GM12875 (cell line): ENCODE measurements around the gene SMARCD3.

Experiments
- H3K4me3 ChIP-seq: one replicate; pipeline ENCODE4 v1.5.1; 2011; ENCODE audit warnings: low read depth, low read length, control low read depth
- TF ChIP-seq, protein P1 (sequence below): IDR thresholded peaks from 2 replicates; pipeline ENCODE4 v1.5.1; 2011; ENCODE audit warnings: low read depth, mild to moderate bottlenecking, control low read depth, inconsistent platforms, low read length, moderate library complexity, borderline replicate concordance; ENCODE audit not compliant: insufficient read depth

The SMARCD3 gene

DNA sequence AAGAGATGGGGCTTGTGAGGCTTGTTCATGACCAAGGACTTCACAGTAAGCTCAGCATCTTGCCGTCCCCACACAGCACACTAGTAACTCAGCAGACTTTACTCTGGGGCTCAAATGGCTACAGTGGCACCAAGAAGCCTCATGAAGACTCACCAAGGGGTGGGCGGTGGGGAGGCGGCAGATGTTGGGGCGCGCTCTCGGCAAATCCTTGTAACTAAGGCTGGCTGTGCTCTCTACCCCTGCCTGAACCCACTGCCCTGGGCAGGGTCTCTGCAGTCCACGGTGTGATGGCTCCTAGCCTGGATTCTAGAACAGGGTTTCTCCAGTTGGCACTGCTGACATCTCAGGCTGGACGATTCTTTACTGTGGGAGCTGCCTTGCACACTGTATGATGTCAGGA is 12.4 kb upstream of the SMARCD3 start:
- TF ChIP-seq, protein P1, sequence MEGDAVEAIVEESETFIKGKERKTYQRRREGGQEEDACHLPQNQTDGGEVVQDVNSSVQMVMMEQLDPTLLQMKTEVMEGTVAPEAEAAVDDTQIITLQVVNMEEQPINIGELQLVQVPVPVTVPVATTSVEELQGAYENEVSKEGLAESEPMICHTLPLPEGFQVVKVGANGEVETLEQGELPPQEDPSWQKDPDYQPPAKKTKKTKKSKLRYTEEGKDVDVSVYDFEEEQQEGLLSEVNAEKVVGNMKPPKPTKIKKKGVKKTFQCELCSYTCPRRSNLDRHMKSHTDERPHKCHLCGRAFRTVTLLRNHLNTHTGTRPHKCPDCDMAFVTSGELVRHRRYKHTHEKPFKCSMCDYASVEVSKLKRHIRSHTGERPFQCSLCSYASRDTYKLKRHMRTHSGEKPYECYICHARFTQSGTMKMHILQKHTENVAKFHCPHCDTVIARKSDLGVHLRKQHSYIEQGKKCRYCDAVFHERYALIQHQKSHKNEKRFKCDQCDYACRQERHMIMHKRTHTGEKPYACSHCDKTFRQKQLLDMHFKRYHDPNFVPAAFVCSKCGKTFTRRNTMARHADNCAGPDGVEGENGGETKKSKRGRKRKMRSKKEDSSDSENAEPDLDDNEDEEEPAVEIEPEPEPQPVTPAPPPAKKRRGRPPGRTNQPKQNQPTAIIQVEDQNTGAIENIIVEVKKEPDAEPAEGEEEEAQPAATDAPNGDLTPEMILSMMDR = no peak
- H3K4me3 ChIP-seq = no peak overlapping the region

DNA sequence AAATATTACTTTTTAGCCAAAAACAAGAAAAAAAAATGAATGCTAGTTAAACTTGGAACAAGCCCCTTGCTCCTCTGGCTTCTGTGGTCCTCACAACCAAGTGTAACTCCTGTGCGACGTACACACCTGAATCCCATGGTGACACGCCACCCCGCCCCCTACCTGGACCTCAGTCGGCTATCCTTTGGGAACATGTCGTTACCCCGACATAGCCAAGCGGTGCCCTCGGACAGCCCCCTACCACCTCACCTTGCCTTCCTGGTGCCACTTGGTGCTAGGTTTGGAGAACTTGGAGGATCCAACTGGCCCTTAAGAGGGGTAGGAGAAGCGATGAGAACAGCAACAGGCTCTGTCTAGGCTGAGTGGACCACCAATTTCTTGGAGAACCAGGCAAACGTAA is 12.0 kb upstream of the SMARCD3 start:
- H3K4me3 ChIP-seq = no peak overlapping the region
- TF ChIP-seq, protein P1 = no peak

DNA sequence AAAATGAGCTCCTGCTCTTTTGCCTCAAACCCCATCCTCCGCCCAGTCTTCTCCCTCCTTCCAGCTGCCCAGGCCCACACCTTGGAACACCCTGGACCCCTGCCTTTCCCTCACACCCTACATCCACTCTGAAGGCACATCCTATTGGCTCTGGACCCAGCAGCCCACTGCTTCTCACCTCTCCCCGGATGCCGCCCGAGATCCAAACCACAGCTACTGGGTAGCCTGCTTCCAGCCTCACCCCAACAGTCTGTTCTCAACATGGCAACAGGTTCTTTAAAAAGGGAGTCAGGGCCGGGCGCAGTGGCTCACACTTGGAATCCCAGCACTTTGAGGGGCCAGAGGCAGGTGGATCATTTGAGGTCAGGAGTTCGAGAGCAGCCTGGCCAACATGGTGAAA is 9.5 kb upstream of the SMARCD3 start:
- TF ChIP-seq, protein P1 = no peak

DNA sequence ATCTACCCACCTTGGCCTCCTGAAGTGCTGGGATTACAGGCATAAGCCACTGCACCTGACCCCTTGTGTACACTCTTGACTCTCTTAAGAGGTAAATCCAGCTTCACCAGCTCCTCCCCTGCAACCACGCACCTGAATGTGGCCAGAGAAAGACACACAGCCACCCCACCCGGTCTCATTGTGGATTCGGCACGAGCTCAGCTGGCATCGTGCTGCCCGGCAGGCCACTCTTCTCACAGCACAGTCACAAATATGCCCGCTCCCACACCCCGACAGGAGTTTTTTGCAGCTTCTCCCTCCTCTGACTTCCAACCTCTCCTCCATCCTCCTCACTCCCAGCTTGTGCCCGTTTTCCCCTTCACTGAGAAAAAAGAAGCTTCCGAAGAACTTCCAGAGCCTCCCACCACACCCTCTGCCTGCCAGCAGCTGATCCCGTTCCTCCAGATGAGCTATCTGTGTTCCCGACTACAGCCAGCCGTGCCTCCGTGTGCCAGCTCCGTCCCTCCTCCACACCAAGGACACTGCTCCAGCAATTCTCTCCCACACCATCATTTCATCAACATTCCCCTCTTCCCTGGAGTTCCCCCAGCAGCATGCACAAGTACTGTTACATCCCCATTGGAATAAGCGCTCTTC is 8.0 kb upstream of the SMARCD3 start:
- TF ChIP-seq, protein P1 = no peak

More for the DNA sequence above, 9.5 kb upstream of the SMARCD3 start:
- H3K4me3 ChIP-seq = no peak overlapping the region

DNA sequence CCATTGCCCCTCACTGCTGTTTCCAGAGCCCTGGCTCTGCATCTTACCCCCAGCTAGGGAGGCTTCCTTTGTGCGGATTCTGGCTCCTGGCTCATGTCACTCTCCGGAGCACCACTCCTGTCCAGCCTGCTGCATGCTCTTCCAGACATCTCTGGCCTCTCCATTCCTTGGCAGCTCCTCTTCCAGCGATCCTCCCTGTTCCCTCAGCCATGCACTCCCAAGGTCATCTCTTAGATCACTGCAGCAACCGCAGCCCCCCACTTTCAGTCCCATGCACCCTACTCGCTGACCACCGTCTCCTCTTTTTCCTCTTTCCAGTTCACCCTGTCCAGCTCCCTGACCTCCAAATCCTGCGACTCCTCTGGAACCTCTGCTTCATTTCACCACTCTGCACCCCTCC is 6.9 kb upstream of the SMARCD3 start:
- no peak overlapping the region for H3K4me3 ChIP-seq
- TF ChIP-seq, protein P1 = no peak

More for the DNA sequence above, 8.0 kb upstream of the SMARCD3 start:
- H3K4me3 ChIP-seq = no peak overlapping the region

DNA sequence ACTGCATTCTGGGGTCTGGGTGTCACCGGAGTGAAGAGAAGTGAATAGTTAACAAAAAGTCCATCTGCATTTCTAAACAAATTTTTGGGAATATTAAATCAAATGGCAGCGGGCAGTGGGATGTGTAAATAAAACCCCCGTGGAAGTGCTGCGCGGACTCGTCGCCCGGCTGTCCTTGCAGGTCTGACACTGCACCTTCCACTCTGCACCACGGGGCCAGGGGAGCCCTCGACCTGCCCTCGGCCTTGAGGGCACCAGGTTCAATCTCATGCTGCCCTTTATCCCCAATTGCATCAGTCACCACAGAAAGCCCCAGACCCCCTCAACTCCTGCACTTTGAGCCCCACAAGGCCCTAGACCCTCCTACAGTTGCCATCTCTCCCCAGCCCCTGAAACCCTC is 6.4 kb upstream of the SMARCD3 start:
- TF ChIP-seq, protein P1 = no peak
- H3K4me3 ChIP-seq = no peak overlapping the region

DNA sequence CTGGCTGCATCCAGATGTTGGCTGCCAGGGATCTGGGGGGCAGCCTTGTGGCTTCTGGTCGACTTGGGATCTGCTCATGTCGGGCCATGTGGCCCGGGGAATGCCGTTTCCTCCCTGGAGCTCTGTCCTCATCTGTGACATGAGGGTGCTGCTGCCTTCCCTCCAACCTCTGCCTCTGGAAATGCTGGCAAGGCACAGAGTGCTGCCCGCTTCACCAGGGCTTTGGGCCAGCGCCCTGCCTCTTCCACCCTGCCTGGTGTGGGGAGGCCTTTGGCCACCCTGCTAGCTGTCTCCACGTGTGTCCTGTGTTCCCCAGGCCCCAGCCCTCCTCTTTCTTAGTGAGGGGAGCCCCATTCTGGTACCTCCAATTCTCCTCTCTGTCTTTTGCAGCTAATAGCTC is 5.8 kb upstream of the SMARCD3 start:
- TF ChIP-seq, protein P1 = no peak
- H3K4me3 ChIP-seq = no peak overlapping the region
